ENCODE measurements around the gene BNIP5. TPM values are rescaled to one million over a fixed set of nuclear protein-coding genes. Genes with fewer than 3 reads are reported as not detected.

BNIP5 gene
- polyA plus RNA-seq (2013, experiment 1 of 2; ENCODE audit: insufficient read length), result not detected
- polyA plus RNA-seq (2013, experiment 2 of 2; ENCODE audit: insufficient read length), result not detected

- no peak for DNase-seq
Measured at GRCh38 chr6:36336779-36337241, at the start of gene BNIP5. TSS of gene BNIP5 (minus strand) at chr6:36336888. CDS start at chr6:36330690, 6,198 bp downstream.

- no peak for DNase-seq
Measured at GRCh38 chr6:36384095-36384494, 47.4 kb upstream of the BNIP5 start.

- DNase-seq, result no peak
Measured at GRCh38 chr6:36383606-36384005, 46.9 kb upstream of the BNIP5 start.

GRCh38 chr6:36382976-36383375 is 46.3 kb upstream of the BNIP5 start:
- DNase-seq, result no peak

- DNase-seq, result no peak
Measured at GRCh38 chr6:36381502-36382389, 45.1 kb upstream of the BNIP5 start.

- no peak for DNase-seq
Measured at GRCh38 chr6:36380166-36380565, 43.5 kb upstream of the BNIP5 start.

GRCh38 chr6:36378936-36379335 is 42.2 kb upstream of the BNIP5 start:
- DNase-seq, result no peak

- no peak for DNase-seq
Measured at GRCh38 chr6:36378243-36378920, 41.7 kb upstream of the BNIP5 start.

GRCh38 chr6:36377594-36377993 is 40.9 kb upstream of the BNIP5 start:
- DNase-seq, result no peak

GRCh38 chr6:36376742-36377141 is 40.1 kb upstream of the BNIP5 start:
- no peak for DNase-seq

- no peak for DNase-seq
Measured at GRCh38 chr6:36376183-36376582, 39.5 kb upstream of the BNIP5 start.

- DNase-seq, result no peak
Measured at GRCh38 chr6:36375644-36376155, 39.0 kb upstream of the BNIP5 start.

- no peak for DNase-seq
Measured at GRCh38 chr6:36374972-36375371, 38.3 kb upstream of the BNIP5 start.

GRCh38 chr6:36374194-36374593 is 37.5 kb upstream of the BNIP5 start:
- DNase-seq, result no peak

GRCh38 chr6:36373368-36374019 is 36.8 kb upstream of the BNIP5 start:
- DNase-seq, result no peak

- no peak for DNase-seq
Measured at GRCh38 chr6:36372088-36372487, 35.4 kb upstream of the BNIP5 start.

GRCh38 chr6:36371211-36371610 is 34.5 kb upstream of the BNIP5 start:
- DNase-seq, result no peak

- DNase-seq, result no peak
Measured at GRCh38 chr6:36370638-36371037, 34.0 kb upstream of the BNIP5 start.

GRCh38 chr6:36368921-36369865 is 32.5 kb upstream of the BNIP5 start:
- peak; percentile 93 for DNase-seq

- DNase-seq, result no peak
Measured at GRCh38 chr6:36368421-36368820, 31.7 kb upstream of the BNIP5 start.

- no peak for DNase-seq
Measured at GRCh38 chr6:36367743-36368142, 31.1 kb upstream of the BNIP5 start.
